SU-DHL-6 (cell line): ENCODE measurements around the gene B3GNT3.
A peak's percentile ranks its signal among the peaks of the same experiment; 100 is the strongest.

ENCODE experiments used
- EZH2phosphoT487 ChIP-seq: fragments of 200-600 bp; sonication (generic), shearing (Covaris generic); conservative IDR thresholded peaks from 2 replicates; pipeline ENCODE4 v1.6.1; 2018; ENCODE audit warnings: mild to moderate bottlenecking, antibody characterized with exemption, low read length, moderate library complexity, mixed read lengths
- TF ChIP-seq, protein P1 (sequence below): fragments of 200-600 bp; sonication (generic); IDR thresholded peaks from one replicate; pipeline ENCODE4 v1.5.1; 2017; ENCODE audit warnings: antibody characterized with exemption, mild to moderate bottlenecking, low read length, moderate library complexity; ENCODE audit not compliant: insufficient read depth, poor library complexity, severe bottlenecking

DNA sequence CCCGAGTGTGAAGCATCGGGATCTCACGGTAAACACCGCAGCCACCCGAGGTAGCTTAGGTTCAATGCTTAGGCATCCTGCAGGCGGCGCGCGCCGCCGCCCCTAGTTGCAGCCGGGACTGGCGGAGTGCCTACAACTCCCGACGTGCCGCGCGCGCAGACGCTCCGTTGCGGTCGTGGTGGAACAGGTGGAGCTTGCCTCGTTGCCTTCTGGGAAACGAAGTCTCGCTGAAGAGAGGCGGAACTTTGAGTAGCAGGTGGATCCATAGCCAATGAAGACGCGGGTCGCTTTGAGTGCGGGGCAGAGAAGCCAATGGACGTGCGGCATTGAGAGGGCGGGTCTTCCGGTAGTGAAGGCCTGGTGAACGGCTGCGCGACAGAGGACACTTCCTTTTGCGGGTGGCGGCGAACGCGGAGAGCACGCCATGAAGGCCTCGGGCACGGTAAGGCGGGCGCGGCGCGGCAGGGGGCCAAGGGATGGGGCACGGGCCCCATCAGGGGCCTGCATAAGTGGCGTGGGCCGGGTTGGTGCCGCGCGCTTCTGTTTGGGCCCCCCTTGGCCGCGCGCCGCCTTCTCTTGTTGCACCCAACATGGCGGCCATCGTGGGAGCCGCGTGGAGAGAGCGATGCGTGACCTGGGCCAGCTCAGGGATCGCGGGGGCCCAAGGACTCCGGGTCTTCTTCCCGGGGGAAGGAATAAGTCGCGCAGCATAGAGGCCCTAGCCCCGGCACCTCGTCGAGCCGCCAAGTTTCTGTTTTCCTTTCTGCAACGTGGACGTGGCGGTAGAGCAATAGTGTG, 64.8 kb downstream of the B3GNT3 start, which contains the start of gene RPL18A:
- TF ChIP-seq, protein P1, sequence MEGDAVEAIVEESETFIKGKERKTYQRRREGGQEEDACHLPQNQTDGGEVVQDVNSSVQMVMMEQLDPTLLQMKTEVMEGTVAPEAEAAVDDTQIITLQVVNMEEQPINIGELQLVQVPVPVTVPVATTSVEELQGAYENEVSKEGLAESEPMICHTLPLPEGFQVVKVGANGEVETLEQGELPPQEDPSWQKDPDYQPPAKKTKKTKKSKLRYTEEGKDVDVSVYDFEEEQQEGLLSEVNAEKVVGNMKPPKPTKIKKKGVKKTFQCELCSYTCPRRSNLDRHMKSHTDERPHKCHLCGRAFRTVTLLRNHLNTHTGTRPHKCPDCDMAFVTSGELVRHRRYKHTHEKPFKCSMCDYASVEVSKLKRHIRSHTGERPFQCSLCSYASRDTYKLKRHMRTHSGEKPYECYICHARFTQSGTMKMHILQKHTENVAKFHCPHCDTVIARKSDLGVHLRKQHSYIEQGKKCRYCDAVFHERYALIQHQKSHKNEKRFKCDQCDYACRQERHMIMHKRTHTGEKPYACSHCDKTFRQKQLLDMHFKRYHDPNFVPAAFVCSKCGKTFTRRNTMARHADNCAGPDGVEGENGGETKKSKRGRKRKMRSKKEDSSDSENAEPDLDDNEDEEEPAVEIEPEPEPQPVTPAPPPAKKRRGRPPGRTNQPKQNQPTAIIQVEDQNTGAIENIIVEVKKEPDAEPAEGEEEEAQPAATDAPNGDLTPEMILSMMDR = peak; percentile 70
- no peak for TF ChIP-seq EZH2phosphoT487
